Neural crest cell (in vitro differentiated cells): ENCODE results near the gene PPA1. TPM values are rescaled to one million over a fixed set of nuclear protein-coding genes. Genes with fewer than 3 reads are reported as not detected.

ENCODE experiments used
- DNase-seq: peaks from one replicate; pipeline ENCODE4 v3.0.0; 2021; ENCODE audit warnings: low read depth, mixed read lengths, low spot score
- H3K27ac Mint-ChIP-seq: one replicate; pipeline ENCODE4 v1.8.0; 2021; ENCODE audit warnings: mild to moderate bottlenecking, mixed read lengths; ENCODE audit not compliant: unreplicated experiment
- H3K27me3 Mint-ChIP-seq: 2 replicates; pipeline ENCODE4 v1.8.0; 2021; ENCODE audit warnings: low read depth, mild to moderate bottlenecking, mixed read lengths
- H3K36me3 Mint-ChIP-seq: 2 replicates; pipeline ENCODE4 v1.8.0; 2021; ENCODE audit warnings: low read depth, mild to moderate bottlenecking, mixed read lengths
- H3K4me1 Mint-ChIP-seq: 2 replicates; pipeline ENCODE4 v1.8.0; 2021; ENCODE audit warnings: mixed read lengths
- H3K4me3 Mint-ChIP-seq: one replicate; pipeline ENCODE4 v1.8.0; 2021; ENCODE audit warnings: mild to moderate bottlenecking, mixed read lengths
- H3K9me3 Mint-ChIP-seq: 2 replicates; pipeline ENCODE4 v1.8.0; 2021; ENCODE audit warnings: mixed read lengths
- CTCF ChIP-seq: fragments of 200-600 bp; sonication (generic); conservative IDR thresholded peaks from 2 replicates; pipeline ENCODE4 v1.5.0; 2021; ENCODE audit warnings: antibody characterized with exemption, mild to moderate bottlenecking
- long read RNA-seq: library from polyadenylated mRNA; unstranded; transcript quantifications from one replicate; pipeline ENCODE4 v2.0.0, GENCODE V29; 2020
- total RNA-seq: library from RNA; stranded (reverse); gene quantifications from 2 replicates; pipeline ENCODE4 v1.2.1, GENCODE V29; 2021

PPA1 gene
- 174 and 179 TPM in 2 replicates for total RNA-seq
- long read RNA-seq, transcript PPA1-202 (11 exons, 1,295 nt) = major isoform, 584 of 605 reads
- long read RNA-seq, partial matches to known transcripts = 8 of 605 reads
- long read RNA-seq, other reads (novel, unspliced or antisense) = 13 of 605 reads

- H3K4me1 Mint-ChIP-seq = peaks cover 28% of the 10 kb centered on the region
- DNase-seq = peak; percentile 98
- H3K36me3 Mint-ChIP-seq = peaks cover 4% of the 10 kb centered on the region
- H3K9me3 Mint-ChIP-seq = peaks cover 7% of the 10 kb centered on the region
- TF ChIP-seq CTCF = peak; percentile 49
- H3K4me3 Mint-ChIP-seq = peak within 1 kb of the TSS; percentile 99
- H3K27ac Mint-ChIP-seq = peak within 1 kb of the TSS; percentile 96
- H3K27me3 Mint-ChIP-seq = no peaks in the 10 kb centered on the region
Observed at GRCh38 chr10:70233109-70233938, at the start of gene PPA1. Gene PPA1 (minus strand): TSS chr10:70233429. CDS start chr10:70233327, 102 bp downstream.

- DNase-seq = no peak
- TF ChIP-seq CTCF = no peak
- no peak overlapping the region for H3K4me3 Mint-ChIP-seq
- H3K27ac Mint-ChIP-seq = no peak overlapping the region
- H3K4me1 Mint-ChIP-seq = peaks cover 8% of the 10 kb centered on the region
- peaks cover 4% of the 10 kb centered on the region for H3K9me3 Mint-ChIP-seq
- H3K27me3 Mint-ChIP-seq = peaks cover 63% of the 10 kb centered on the region
- no peaks in the 10 kb centered on the region for H3K36me3 Mint-ChIP-seq
Observed at GRCh38 chr10:70281609-70282008, 48.4 kb upstream of the PPA1 start.

- H3K9me3 Mint-ChIP-seq = peaks cover 10% of the 10 kb centered on the region
- peaks cover 8% of the 10 kb centered on the region for H3K4me1 Mint-ChIP-seq
- H3K27me3 Mint-ChIP-seq = peaks cover 50% of the 10 kb centered on the region
- H3K4me3 Mint-ChIP-seq = no peak overlapping the region
- no peak for DNase-seq
- TF ChIP-seq CTCF = no peak
- no peaks in the 10 kb centered on the region for H3K36me3 Mint-ChIP-seq
- no peak overlapping the region for H3K27ac Mint-ChIP-seq
Observed at GRCh38 chr10:70280099-70280498, 46.9 kb upstream of the PPA1 start.

GRCh38 chr10:70277396-70278030, 44.3 kb upstream of the PPA1 start:
- no peak overlapping the region for H3K4me3 Mint-ChIP-seq
- no peak for DNase-seq
- TF ChIP-seq CTCF = no peak
- H3K36me3 Mint-ChIP-seq = no peaks in the 10 kb centered on the region
- no peak overlapping the region for H3K27ac Mint-ChIP-seq
- H3K4me1 Mint-ChIP-seq = peaks cover 4% of the 10 kb centered on the region
- peaks cover 26% of the 10 kb centered on the region for H3K27me3 Mint-ChIP-seq
- H3K9me3 Mint-ChIP-seq = peaks cover 6% of the 10 kb centered on the region

- Mint-ChIP-seq H3K4me3 (no peak overlapping the region), H3K36me3 (no peaks in the 10 kb centered on the region), H3K9me3 (peaks cover 6% of the 10 kb centered on the region), H3K27ac (no peak overlapping the region), H3K4me1 (no peaks in the 10 kb centered on the region), H3K27me3 (no peaks in the 10 kb centered on the region)
- no peak for DNase-seq
- TF ChIP-seq CTCF = no peak
Observed at GRCh38 chr10:70274643-70275042, 41.4 kb upstream of the PPA1 start.
